A549 (cell line): ENCODE results near the gene TSSK3.

Experiments used
- CEBPB ChIP-seq, 2 experiments: fragments of >200 bp in 1 of 2; sonication (Bioruptor Twin) in 1 of 2; formaldehyde crosslinking in 1 of 2; IDR thresholded peaks; 2 replicates each; pipeline ENCODE4 v1.6.1; 2012 to 2016
- EP300 ChIP-seq, 2 experiments: fragments of >200 bp; sonication (Bioruptor Twin); formaldehyde crosslinking; IDR thresholded peaks; 2 replicates in 1 of 2; 3 replicates in 1 of 2; pipeline ENCODE4 v1.6.1; 2016 to 2017
- FOSL2 ChIP-seq, 2 experiments: fragments of 450-650 bp in 1 of 2; fragments of >200 bp in 1 of 2; sonication (Bioruptor Twin) in 1 of 2; formaldehyde crosslinking; IDR thresholded peaks; 2 replicates each; pipeline versions ENCODE4 v1.5.0 to v1.6.1; 2016 to 2020; ENCODE audit warnings: mild to moderate bottlenecking in 1 of 2, moderate library complexity in 1 of 2
- JUN ChIP-seq, 2 experiments: fragments of >200 bp; sonication (Bioruptor Twin); formaldehyde crosslinking; IDR thresholded peaks; 2 replicates in 1 of 2; 3 replicates in 1 of 2; pipeline ENCODE4 v1.6.1; 2016 to 2017
- POLR2AphosphoS2 ChIP-seq: conservative IDR thresholded peaks from 2 replicates; pipeline ENCODE4 v1.6.1; 2012; ENCODE audit warnings: low read length, improper control_type of control experiment, inconsistent platforms
- RCOR1 ChIP-seq: fragments of 150-350 bp; IDR thresholded peaks from 2 replicates; pipeline ENCODE4 v1.6.1; 2014; ENCODE audit warnings: antibody characterized with exemption, low read length, low read depth
- SMC3 ChIP-seq: fragments of >200 bp; sonication (Bioruptor Twin); formaldehyde crosslinking; IDR thresholded peaks from 3 replicates; pipeline ENCODE4 v1.6.1; 2018; ENCODE audit warnings: inconsistent platforms
- TF ChIP-seq, protein P1 (sequence below): fragments of >200 bp; sonication (Bioruptor Twin); formaldehyde crosslinking; IDR thresholded peaks from 3 replicates; pipeline ENCODE4 v1.5.1; 2016

- TF ChIP-seq POLR2AphosphoS2 (no peak), CEBPB (IDR thresholded peaks at IDR 0.05) (no peak), EP300 (IDR thresholded peaks at IDR 0.05) (no peak), SMC3 (peak; percentile 61), JUN (IDR thresholded peaks at IDR 0.05) (no peak), FOSL2 (IDR thresholded peaks at IDR 0.05) (no peak), FOSL2 (CRISPR knock-in tag; IDR thresholded peaks at IDR 0.05) (no peak), RCOR1 (no peak)
- TF ChIP-seq, protein P1, sequence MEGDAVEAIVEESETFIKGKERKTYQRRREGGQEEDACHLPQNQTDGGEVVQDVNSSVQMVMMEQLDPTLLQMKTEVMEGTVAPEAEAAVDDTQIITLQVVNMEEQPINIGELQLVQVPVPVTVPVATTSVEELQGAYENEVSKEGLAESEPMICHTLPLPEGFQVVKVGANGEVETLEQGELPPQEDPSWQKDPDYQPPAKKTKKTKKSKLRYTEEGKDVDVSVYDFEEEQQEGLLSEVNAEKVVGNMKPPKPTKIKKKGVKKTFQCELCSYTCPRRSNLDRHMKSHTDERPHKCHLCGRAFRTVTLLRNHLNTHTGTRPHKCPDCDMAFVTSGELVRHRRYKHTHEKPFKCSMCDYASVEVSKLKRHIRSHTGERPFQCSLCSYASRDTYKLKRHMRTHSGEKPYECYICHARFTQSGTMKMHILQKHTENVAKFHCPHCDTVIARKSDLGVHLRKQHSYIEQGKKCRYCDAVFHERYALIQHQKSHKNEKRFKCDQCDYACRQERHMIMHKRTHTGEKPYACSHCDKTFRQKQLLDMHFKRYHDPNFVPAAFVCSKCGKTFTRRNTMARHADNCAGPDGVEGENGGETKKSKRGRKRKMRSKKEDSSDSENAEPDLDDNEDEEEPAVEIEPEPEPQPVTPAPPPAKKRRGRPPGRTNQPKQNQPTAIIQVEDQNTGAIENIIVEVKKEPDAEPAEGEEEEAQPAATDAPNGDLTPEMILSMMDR = peak; percentile 72
Observed at GRCh38 chr1:32400876-32401631, 38.7 kb downstream of the TSSK3 start.
